ENCODE measurements around the gene MEST.
"Not testable (repeated sequence)": the region's sequence is repeated elsewhere in the genome, so short reads cannot be mapped to it uniquely, and the experiment has no call there.

Gene MEST, protein sequence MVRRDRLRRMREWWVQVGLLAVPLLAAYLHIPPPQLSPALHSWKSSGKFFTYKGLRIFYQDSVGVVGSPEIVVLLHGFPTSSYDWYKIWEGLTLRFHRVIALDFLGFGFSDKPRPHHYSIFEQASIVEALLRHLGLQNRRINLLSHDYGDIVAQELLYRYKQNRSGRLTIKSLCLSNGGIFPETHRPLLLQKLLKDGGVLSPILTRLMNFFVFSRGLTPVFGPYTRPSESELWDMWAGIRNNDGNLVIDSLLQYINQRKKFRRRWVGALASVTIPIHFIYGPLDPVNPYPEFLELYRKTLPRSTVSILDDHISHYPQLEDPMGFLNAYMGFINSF

DNA sequence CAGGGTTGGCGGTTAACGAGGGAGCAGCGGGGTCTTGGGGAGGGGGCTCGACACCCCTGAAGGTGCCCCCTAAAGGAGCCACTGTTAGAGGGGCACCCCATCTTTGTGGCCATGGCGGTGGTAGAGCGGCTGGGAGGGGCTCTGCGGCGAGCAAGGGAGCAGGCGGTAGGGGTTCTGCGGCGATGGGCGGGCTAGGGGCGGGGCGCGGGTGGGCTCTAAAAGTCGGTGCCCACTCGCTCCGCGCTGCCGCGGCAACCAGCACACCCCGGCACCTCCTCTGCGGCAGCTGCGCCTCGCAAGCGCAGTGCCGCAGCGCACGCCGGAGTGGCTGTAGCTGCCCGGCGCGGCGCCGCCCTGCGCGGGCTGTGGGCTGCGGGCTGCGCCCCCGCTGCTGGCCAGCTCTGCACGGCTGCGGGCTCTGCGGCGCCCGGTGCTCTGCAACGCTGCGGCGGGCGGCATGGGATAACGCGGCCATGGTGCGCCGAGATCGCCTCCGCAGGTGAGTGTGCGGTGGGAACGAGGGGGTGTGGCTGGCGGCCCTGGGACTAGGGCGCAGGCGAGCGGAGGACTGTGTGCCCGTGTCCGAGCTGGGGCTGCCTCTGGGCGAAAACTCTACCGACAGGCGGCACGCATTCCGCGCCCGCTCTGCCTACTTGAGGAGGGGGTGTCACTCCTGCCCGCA, at the start of gene MEST:
TSS of gene MEST (plus strand) at position 245 of the 682 bp plus-strand sequence. CDS start at position 474, 229 bp downstream.
- no peak for DNase-seq (ENCODE audit: low spot score)

DNA sequence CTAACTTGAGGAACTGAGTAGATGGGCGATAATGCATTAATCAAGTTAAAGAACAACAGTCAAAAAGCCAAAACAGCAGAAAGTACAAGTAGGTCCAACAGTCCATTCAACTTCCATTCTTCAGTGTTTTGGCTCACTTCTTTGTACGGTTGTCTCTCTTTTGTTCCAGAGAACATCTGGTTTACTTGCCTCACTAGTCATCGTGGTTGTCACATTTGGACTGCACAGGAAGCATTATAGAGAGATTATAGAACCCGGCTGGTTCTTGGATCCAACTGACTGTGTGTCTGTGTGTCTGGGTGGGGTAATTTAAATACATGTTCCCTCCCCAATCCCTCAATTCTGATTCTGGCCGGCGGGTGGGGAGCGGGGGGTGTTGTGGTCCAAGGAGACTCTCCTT, 49.3 kb upstream of the MEST start:
- DNase-seq (ENCODE audit: low spot score) = no peak

DNA sequence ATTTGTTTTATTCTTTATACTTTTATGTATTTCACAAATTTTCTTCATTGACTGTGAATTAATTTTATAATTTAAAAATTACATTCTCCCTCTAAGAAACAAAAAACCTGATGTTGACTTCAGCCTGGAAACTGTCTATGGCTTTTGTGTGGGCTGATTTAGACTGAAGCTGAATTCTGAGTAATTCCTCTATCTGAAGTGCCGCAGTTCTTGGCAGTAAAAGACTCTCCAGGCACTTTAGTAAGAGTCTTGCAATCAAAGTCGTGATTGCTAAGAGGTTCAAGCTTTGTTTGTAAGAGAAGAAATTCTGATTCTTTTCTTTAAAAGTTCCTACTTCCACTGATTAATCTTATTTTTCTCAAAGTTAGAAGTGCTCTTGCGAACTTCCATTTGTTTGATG, 47.7 kb upstream of the MEST start:
- DNase-seq (ENCODE audit: low spot score) = no peak

DNA sequence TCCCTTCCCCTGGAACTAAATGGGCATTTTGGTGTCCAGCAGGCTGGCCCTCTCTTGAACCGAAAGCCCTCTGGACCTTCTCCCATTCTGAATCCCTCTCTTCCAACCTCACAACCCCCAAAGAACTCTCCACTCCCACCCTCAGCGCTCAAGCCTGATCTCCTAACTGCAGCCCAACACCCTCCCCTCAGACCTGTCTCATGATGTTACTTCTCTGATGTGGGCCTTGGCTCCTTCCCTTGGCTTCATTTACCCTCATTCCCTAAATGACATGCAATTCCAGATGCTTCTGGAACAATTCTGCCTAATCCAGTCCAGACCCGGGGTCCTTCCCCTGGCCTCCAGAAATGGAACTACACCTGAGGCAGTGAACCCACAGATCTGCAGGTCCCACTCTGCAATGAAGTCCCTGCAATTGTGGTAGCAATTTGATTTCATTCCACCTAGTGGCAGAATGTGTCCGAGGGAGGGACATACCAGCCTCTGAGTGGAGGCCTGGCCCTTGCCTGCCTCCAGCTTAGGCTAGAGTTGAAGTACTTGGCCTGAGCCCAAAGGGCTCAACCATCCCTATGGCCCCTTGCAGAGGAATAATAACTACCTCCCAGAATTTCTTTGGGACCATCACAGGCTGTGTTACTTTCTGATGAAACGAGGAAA, 47.0 kb upstream of the MEST start:
- peak; percentile 20 for DNase-seq (ENCODE audit: low spot score)

DNA sequence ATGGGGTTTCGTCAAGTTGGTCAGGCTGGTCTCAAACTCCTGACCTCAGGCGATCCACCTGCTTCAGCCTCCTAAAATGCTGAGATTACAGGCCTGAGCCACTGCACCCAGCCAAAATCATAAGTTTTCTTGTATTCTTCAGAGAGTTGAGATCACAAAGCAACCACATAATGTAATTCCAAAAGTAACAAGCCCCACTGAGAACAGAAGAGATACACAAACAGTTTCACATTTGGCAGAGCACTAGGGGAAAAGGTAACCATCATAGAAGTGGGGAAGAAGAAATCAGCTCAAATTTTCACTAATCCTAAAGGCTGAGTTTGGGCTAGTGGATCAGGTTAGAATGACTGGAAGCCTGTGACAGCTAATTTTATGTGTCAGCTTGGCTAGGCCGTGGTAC, 45.6 kb upstream of the MEST start:
- no peak for DNase-seq (ENCODE audit: low spot score)

DNA sequence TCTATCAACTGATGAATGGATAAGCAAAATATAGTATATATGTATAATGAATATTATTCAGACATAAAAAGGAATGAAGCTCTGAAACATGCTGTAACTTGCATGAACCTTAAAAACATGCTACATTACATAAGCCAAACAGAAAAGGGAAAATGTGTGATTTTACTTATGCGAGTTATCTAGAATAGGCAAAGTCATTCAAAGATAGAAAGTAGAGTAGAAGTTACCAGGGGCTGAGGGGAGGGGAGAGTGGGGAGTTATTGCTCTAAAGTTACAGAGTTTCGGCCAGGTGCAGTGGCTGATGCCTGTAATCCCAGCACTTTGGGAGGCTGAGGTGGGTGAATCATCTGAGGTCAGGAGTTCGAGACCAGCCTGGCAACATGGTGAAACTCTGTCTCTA, 40.5 kb upstream of the MEST start:
- DNase-seq (ENCODE audit: low spot score) = not testable (repeated sequence)

DNA sequence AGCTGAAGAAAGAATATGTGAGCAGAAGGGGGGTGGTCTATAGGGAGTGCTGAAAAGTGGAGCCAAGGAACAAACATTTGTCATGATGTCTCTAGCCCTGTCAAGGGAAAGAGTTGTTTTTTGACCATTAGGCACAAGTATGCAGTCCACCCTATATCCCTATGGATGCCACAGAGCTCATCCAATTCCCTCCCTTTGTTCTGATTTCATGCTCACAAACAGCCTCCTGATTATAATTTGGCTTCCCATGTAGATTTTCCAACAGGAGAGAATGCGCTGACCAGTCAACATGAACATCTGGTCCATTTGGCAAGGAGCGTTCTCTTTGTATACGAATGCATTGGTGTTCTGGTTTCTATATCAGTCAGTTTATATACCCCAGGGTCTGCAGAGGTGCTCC, 38.9 kb upstream of the MEST start:
- no peak for DNase-seq (ENCODE audit: low spot score)

DNA sequence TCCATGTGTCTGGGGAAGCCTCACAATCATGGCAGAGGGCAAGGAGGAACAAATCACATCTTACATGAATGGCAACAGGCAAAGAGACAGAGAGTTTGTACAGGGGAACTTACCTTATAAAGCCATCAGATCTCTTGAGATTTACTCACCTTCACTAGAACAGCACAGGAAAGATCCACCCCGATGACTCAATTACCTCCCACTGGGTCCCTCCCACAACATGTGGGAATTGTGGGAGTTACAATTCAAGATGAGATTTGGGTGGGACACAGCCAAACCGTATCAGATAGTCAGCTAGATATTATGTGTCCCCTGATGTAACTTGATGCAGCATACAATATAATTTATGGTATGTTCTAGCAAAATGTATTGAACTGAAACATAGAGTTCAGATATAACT, 36.9 kb upstream of the MEST start:
- DNase-seq (ENCODE audit: low spot score) = no peak

DNA sequence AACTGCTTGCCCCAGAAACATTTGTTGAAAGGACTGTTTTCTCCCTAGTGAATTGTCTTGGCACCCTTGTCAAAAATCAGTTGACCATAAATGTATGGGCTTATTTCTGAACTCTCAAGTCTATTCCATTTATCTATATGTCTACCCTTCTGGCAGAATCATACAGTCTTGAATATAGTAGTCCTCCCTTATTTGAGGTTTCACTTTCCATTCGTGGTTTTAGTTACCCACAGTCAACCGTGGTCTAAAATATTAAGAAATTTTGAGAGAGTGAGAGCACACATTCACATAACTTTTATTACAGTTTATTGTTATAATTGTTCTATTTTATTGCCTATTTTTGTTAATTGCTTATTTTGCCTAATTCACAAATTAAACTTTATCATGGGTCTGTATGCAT, 33.6 kb upstream of the MEST start:
- no peak for DNase-seq (ENCODE audit: low spot score)

DNA sequence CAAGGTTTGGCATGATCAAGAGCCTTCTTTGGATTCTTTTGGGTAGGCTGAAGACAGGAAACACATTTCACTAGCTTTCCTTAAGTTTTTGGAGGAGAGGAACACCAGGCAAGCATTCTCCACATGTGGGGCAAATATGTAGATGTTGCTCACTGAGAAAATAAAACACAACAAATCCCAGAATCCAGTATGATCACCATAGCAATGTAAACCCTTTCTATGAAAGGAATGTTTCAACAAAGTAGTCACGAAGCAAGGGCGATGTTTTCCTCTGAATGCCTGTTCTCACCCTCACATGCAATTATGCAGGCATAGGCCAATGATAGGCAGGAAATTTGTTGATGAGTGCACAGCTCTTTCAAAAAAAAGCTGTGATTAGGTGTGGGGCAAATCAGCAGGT, 30.6 kb upstream of the MEST start:
- no peak for DNase-seq (ENCODE audit: low spot score)

DNA sequence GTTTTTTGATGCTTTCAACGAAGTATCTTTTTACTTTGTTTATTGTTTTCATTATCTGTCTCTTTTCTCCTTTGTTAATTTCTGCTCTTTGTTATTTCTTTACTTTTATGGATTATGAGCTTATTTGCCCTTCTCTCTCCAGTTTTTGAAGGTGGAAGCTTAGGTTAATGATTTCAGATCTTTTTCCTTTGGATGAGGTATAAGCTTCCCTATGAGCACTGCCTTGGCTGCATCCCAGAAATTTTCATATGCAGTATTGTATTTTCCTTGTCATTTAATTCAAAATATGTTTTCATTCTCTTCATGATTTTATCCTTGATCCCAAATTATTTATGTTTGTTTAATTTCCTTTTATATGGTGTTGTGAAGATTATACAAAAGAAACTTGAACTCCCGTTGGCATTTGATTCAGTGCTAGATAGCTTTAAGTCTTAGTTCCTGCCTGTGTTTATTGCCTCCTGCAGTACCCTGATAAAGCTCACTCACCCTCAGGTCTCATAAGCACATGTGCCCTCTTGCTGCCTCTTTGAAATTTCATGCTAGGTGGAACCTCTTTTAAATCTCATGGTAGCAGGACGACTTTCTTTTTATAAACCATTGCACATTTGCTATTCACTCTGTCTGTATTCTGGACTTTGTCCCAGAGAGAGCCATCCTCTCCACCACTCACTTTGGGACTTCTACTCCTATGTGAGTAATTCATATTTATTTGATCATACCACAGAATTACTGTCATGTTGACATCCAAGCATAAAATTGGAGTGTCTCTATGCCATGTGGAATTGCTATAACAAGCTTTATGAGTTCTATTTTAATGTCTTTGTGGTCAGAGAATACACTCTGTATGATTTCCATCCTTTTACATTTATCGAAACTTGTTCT, 28.1 kb upstream of the MEST start:
- no peak for DNase-seq (ENCODE audit: low spot score)

DNA sequence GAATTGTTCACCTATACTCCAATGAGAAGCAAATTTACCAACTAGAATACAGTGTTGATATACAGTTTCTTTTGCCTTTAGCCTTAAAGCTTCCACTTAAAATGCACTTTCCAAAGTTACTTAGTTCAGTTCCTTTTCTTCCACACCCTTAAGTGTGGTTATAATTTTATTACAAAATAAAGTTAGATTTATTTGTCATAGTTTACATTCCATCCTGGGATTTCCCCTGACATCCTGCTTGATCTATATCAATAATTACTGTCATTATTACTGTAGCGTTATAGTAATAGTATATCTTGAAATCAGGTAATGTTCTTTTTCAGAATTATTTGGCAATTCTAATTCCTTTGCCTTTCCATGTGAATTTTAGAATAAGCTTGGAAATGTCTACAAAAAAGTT, 23.3 kb upstream of the MEST start:
- no peak for DNase-seq (ENCODE audit: low spot score)

DNA sequence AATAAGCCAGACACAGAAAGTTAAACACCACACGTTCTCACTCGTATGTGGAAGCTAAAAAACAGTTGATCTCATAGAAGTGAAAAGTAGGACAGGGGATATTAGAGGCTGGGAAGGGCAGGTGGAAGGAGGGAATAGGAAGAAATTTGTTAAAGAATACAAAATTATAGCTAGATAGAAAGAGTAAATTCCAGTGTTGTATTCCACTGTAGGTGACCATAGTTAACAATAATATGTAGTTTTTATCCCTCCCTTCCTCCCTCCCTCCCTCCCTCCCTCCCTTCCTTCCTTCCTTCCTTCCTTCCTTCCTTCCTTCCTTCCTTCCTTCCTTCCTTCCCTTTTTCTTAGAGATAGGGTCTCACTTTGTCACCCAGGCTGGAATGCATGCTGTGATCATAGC, 19.9 kb upstream of the MEST start:
- DNase-seq (ENCODE audit: low spot score) = no peak

DNA sequence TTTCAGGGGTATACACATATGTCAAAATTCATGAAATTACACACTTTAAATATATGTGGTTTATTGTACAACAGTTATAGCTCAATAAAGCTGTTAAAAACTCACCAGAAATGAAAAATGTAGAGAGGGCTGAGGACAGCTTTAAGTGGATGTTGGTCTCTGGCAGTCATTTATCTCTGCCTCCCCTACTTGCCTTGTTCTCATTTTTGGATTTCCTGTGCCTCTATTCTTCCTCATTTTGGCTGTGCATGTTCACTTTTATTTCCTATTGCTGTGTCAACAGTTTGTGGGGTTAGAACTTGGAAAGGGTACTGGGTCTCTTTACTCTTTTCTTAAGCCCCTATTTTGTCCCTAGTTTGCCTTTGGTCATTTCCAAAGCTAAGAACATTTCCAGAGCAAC, 18.6 kb upstream of the MEST start:
- no peak for DNase-seq (ENCODE audit: low spot score)

DNA sequence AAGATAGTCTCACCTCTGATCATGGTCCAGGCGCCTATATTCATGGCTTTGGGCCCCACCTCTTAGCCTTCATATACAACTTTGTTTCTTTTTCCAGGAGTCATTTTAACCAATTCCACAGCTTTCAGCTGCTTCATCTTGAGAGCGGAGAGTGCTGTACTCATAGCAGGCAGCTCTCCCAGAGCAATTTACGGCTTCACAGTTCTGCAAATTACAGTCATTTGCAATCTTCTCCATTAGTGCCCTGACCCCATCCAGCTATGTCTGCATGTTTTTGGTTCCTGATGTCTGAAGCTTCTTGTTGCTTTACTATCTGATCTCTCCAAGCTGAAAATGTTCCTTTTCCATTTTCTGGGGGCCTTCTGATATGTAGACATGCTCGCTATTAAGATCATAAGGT, 18.0 kb upstream of the MEST start:
- no peak for DNase-seq (ENCODE audit: low spot score)

DNA sequence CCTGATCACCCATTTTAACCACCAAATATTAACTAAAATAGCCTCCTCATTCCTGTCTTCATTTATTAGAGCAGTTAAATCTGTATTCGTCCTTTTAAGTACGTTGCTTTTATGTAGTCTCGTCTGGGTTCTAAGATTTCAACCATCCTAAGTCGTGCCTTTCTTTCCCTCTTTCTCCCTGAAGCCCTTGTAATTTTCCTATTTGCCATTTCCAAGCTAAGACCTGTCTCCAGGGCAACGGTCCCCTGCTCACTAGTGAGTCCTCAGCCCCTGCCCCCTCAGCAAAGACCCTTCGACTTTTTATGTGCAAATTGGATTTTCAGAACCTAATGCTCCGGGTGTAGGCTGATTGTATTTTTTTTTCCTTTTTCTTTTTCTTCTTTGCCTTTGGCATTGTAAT, 16.1 kb upstream of the MEST start:
- no peak for DNase-seq (ENCODE audit: low spot score)

DNA sequence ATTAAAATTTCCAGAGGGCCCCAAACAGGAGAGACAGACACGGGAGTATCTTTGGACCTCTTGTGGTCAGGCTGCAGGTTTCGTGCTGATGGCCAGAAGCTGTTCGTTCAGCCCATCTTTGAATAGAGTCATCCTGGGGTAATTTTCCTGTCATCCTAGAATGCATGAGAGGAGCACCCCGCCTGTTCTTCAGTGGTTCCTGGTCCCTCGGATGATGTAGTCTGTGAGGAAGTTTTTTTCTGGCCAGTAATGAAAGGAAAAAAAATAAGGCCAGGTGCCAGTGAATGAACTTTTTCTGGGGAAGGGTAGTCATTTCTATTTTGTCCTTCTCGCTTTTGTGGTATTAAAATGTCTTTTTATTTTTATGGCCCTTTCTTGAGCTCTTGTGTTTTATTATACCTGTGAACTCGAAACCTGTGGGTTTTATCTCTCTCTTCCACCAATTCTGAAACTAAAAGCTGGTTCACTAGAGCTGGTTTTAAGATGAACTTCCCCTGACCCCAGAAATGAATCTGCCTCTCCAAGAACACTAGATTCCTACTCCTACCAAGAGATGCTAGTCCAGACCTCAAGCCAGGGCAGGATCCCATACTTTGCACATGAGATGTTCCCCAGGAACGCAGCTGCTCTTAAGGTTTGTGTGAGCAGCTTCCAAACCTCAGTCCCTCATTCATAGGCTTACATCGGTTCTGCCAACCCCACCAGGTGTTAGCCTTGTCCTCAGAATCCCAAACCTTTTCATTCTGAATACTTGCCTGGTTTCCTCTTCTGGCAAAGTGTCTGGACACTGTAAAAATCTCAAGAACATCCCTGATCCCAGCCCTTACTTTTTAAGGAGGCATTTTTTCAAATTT, 15.4 kb upstream of the MEST start:
- no peak for DNase-seq (ENCODE audit: low spot score)

DNA sequence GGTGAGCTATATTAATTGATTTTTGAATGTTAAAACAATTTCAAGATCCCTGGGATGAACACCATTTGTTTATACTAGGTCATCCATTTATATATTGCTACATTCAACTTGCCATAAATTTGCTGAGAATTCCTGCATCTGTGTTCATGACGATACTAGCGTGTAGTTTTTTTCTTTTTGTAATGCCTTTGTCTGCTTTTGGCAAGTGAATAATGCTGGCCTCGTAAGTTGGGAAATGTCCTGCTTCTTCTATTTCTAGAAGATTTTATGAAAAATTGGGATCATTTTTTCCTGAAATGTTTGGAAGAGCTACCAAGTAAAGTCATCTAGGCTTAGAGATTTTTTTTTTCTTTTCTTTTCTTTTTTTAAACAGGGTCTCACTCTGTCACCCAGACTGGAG, 12.9 kb upstream of the MEST start:
- DNase-seq (ENCODE audit: low spot score) = no peak

DNA sequence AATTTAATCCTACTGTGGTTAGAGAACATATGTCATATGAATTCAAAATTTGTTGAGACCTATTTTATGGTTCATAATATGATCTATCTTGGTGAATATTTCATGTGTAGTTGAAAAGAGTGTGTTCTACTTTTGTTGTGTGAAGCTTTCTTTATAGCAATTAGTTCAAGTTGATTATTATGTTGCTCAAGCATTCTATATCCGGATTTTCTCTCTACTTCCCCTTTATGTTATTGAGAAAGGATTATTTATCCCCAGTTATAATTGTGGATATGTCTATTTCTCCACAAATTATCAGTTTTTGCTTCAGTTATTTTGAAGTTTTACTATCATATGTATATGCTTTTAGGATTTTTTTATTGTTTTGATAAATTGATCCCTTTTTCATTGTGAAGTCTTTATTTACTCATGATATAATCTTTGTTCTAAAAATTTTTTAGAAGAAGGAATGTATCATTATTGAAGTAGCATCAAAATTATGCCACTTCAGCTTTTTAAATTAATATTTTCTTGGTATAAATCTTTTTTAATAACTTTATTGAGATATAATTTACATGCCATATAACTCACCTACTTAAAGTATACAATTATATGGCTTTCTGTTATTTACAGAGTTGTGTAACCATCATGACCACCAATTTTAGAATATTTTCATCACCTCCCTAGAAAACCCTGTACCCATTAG, 12.0 kb upstream of the MEST start:
- no peak for DNase-seq (ENCODE audit: low spot score)

DNA sequence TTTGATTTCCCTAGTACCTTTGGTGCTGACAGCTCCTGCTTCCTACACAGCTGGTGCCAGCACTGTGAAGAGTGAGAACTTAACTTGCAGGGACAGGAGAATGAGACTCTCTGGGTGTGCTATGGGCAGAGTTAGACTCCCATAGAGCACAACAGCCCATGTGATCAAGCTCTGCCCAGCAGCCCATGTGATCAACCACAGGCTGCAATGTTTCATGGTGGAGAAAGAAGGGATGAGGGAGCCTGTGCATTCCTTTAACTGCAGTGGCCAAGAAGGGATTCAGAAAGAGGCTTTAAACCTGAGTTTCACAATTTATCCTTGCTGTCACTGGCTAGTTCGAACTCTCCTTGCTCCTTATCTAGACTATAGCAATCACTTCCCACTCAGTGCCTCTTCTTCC, 10.0 kb upstream of the MEST start:
- no peak for DNase-seq (ENCODE audit: low spot score)

DNA sequence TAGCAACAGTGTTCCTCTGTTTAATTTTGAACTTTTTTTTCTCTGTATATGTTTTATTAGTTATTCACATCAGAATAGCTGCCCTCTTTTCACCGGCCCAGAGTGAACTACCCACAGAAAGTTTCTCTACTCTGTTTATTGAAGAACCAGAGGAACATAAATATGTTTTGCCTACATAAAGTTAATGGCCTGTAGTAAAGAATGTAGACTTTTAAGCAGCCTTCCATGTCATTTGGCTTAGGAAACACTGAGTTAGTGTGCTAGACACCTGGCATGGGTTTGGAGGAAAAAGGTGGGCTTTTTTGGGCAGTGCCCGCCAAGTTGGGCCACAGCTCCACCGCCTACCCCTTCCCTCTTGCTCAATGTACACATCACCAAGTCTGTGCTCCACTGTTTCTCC, 8.9 kb upstream of the MEST start:
- no peak for DNase-seq (ENCODE audit: low spot score)

Data from HuH-7 (cell line).